ENCODE data around the gene PLEKHM2. TPM values are rescaled to one million over a fixed set of nuclear protein-coding genes. Genes with fewer than 3 reads are reported as not detected.
A peak's percentile ranks its signal among the peaks of the same experiment; 100 is the strongest.

The PLEKHM2 gene
- total and polyA plus RNA-seq, 4 donors = 32.5 to 79.2 (median 63.1) TPM

GRCh38 chr1:15736892-15737261 lies 52.8 kb downstream of the PLEKHM2 start:
- peaks cover 0 to 29% (median 3%) of the 10 kb centered on the region in 4 donors for H3K36me3 ChIP-seq (ENCODE audit: control insufficient read depth in 4 of 4, insufficient read depth in 4 of 4, low read length in 4 of 4)
- no peak overlapping the region for H3K9ac ChIP-seq (ENCODE audit: insufficient read depth in 1 of 2, low read length in 2 of 2)
- 54 to 63% methylated on average over 6 of the region's 6 CpGs for WGBS, 2 donors
- no peak overlapping the region for H3K4me3 ChIP-seq
- peaks cover 0 to 14% (median 7%) of the 10 kb centered on the region in 5 donors for H3K4me1 ChIP-seq (ENCODE audit: control insufficient read depth in 5 of 5, insufficient read depth in 5 of 5, low read length in 5 of 5)
- no peaks in the 10 kb centered on the region for H3K9me3 ChIP-seq (ENCODE audit: control insufficient read depth in 4 of 4, insufficient read depth in 3 of 4, low read length in 3 of 4)
- peak overlapping the region; percentile 55 to 84 for H3K27ac ChIP-seq (ENCODE audit: low read depth in 1 of 2, low read length in 1 of 2)
- no peak for TF ChIP-seq CTCF (IDR thresholded peaks at IDR 0.05; ENCODE audit: control extremely low read depth, extremely low read depth)
- ATAC-seq (ENCODE audit: insufficient read depth, low FRiP score) = no peak
- no peaks in the 10 kb centered on the region for H3K27me3 ChIP-seq (ENCODE audit: control insufficient read depth in 3 of 3, insufficient read depth in 3 of 3, low read length in 2 of 3)
- DNase-seq = peak in 1 of 3 donors; percentile 53

GRCh38 chr1:15737324-15738319 lies 53.5 kb downstream of the PLEKHM2 start:
- Histone ChIP-seq H3K27ac (ENCODE audit: low read depth in 1 of 2, low read length in 1 of 2) (no peak overlapping the region), H3K9me3 (ENCODE audit: control insufficient read depth in 4 of 4, insufficient read depth in 3 of 4, low read length in 3 of 4) (no peaks in the 10 kb centered on the region), H3K27me3 (ENCODE audit: control insufficient read depth in 3 of 3, insufficient read depth in 3 of 3, low read length in 2 of 3) (no peaks in the 10 kb centered on the region), H3K36me3 (ENCODE audit: control insufficient read depth in 4 of 4, insufficient read depth in 4 of 4, low read length in 4 of 4) (peaks cover 0 to 21% (median 2%) of the 10 kb centered on the region in 4 donors), H3K9ac (ENCODE audit: insufficient read depth in 1 of 2, low read length in 2 of 2) (no peak overlapping the region), H3K4me3 (no peak overlapping the region), H3K4me1 (ENCODE audit: control insufficient read depth in 5 of 5, insufficient read depth in 5 of 5, low read length in 5 of 5) (peaks cover 0 to 14% (median 7%) of the 10 kb centered on the region in 5 donors)
- WGBS, 2 donors = 86 to 91% methylated on average over 20 of the region's 20 CpGs
- ATAC-seq (ENCODE audit: insufficient read depth, low FRiP score) (no peak), DNase-seq (no peak)
- TF ChIP-seq CTCF (IDR thresholded peaks at IDR 0.05; ENCODE audit: control extremely low read depth, extremely low read depth) = no peak

GRCh38 chr1:15738416-15739113 lies 54.4 kb downstream of the PLEKHM2 start:
- Histone ChIP-seq H3K9me3 (ENCODE audit: control insufficient read depth in 4 of 4, insufficient read depth in 3 of 4, low read length in 3 of 4) (no peaks in the 10 kb centered on the region), H3K9ac (ENCODE audit: insufficient read depth in 1 of 2, low read length in 2 of 2) (no peak overlapping the region), H3K27me3 (ENCODE audit: control insufficient read depth in 3 of 3, insufficient read depth in 3 of 3, low read length in 2 of 3) (no peaks in the 10 kb centered on the region), H3K27ac (ENCODE audit: low read depth in 1 of 2, low read length in 1 of 2) (peak overlapping the region in 1 of 2 donors; percentile 6), H3K4me1 (ENCODE audit: control insufficient read depth in 5 of 5, insufficient read depth in 5 of 5, low read length in 5 of 5) (peaks cover 0 to 14% (median 7%) of the 10 kb centered on the region in 5 donors), H3K36me3 (ENCODE audit: control insufficient read depth in 4 of 4, insufficient read depth in 4 of 4, low read length in 4 of 4) (peaks cover 0 to 13% (median 2%) of the 10 kb centered on the region in 4 donors), H3K4me3 (no peak overlapping the region)
- TF ChIP-seq CTCF (IDR thresholded peaks at IDR 0.05; ENCODE audit: control extremely low read depth, extremely low read depth) = no peak
- ATAC-seq (ENCODE audit: insufficient read depth, low FRiP score) = no peak
- no peak for DNase-seq
- WGBS, 2 donors = 88 to 91% methylated on average over 15 of the region's 15 CpGs
